SK-N-SH treated with all-trans-retinoic acid at 6 μM for 48 hours (cell line): ENCODE data around the gene TTC32.

Experiments
- ATAC-seq: fragments of 200-7000 bp; cut with Tn5 transposase; 3 replicates; pipeline ENCODE4 v1.9.1; 2020; ENCODE audit warnings: mild to moderate bottlenecking, moderate library complexity
- ARNTL ChIP-seq: fragments of 450-650 bp; formaldehyde crosslinking; IDR thresholded peaks from 2 replicates; pipeline ENCODE4 v1.5.0; 2020; ENCODE audit warnings: low read depth, mild to moderate bottlenecking, moderate library complexity, borderline replicate concordance
- BACH2 ChIP-seq: fragments of 250-450 bp; sonication (Bioruptor Pico); IDR thresholded peaks from 2 replicates; pipeline ENCODE4 v1.9.0; 2021; ENCODE audit warnings: mild to moderate bottlenecking, borderline replicate concordance
- CREB5 ChIP-seq: fragments of 250-450 bp; sonication (Bioruptor Pico); IDR thresholded peaks from 2 replicates; pipeline ENCODE4 v1.5.1; 2020; ENCODE audit warnings: low read depth, mild to moderate bottlenecking, moderate library complexity
- CSRNP3 ChIP-seq: fragments of 250-450 bp; sonication (Bioruptor Pico); IDR thresholded peaks from 2 replicates; pipeline ENCODE4 v1.5.1; 2021; ENCODE audit warnings: mild to moderate bottlenecking, moderate library complexity
- ESRRG ChIP-seq: fragments of 250-450 bp; sonication (Bioruptor Pico); IDR thresholded peaks from 2 replicates; pipeline ENCODE4 v1.6.1; 2021; ENCODE audit warnings: mild to moderate bottlenecking
- GLIS3 ChIP-seq: fragments of 250-450 bp; sonication (Bioruptor Pico); IDR thresholded peaks from 2 replicates; pipeline ENCODE4 v1.5.0; 2020; ENCODE audit warnings: mild to moderate bottlenecking, moderate library complexity
- OSR1 ChIP-seq: fragments of 250-450 bp; sonication (Bioruptor Pico); IDR thresholded peaks from 2 replicates; pipeline ENCODE4 v1.8.0; 2022; ENCODE audit warnings: moderate library complexity, mild to moderate bottlenecking, inconsistent platforms
- PATZ1 ChIP-seq: fragments of 250-450 bp; sonication (Bioruptor Pico); IDR thresholded peaks from 2 replicates; pipeline ENCODE4 v1.8.0; 2020; ENCODE audit warnings: mild to moderate bottlenecking, moderate library complexity, borderline replicate concordance
- RARB ChIP-seq: fragments of 250-450 bp; sonication (Bioruptor Pico); IDR thresholded peaks from 2 replicates; pipeline ENCODE4 v1.8.0; 2021; ENCODE audit warnings: mild to moderate bottlenecking, moderate library complexity
- SNAI2 ChIP-seq: fragments of 250-450 bp; sonication (Bioruptor Pico); IDR thresholded peaks from 2 replicates; pipeline ENCODE4 v1.5.0; 2020; ENCODE audit warnings: mild to moderate bottlenecking, moderate library complexity
- TCF4 ChIP-seq: fragments of 250-450 bp; sonication (Bioruptor Pico); IDR thresholded peaks from 2 replicates; pipeline ENCODE4 v1.8.0; 2021; ENCODE audit warnings: mild to moderate bottlenecking, moderate library complexity, borderline replicate concordance
- TOX ChIP-seq: fragments of 250-450 bp; sonication (Bioruptor Pico); IDR thresholded peaks from 2 replicates; pipeline ENCODE4 v1.8.0; 2021; ENCODE audit warnings: mild to moderate bottlenecking, moderate library complexity, borderline replicate concordance
- TSHZ2 ChIP-seq: fragments of 250-450 bp; sonication (Bioruptor Pico); IDR thresholded peaks from 2 replicates; pipeline ENCODE4 v1.5.0; 2020; ENCODE audit warnings: mild to moderate bottlenecking, moderate library complexity
- ZC3H10 ChIP-seq: fragments of 250-450 bp; sonication (Bioruptor Pico); IDR thresholded peaks from 2 replicates; pipeline ENCODE4 v1.5.1; 2021; ENCODE audit warnings: mild to moderate bottlenecking, moderate library complexity
- ZFP3 ChIP-seq: fragments of 250-450 bp; sonication (Bioruptor Pico); IDR thresholded peaks from 2 replicates; pipeline ENCODE4 v1.5.0; 2020; ENCODE audit warnings: mild to moderate bottlenecking, moderate library complexity
- ZFP30 ChIP-seq: fragments of 450-650 bp; formaldehyde crosslinking; IDR thresholded peaks from 2 replicates; pipeline ENCODE4 v1.5.0; 2022; ENCODE audit warnings: mild to moderate bottlenecking, moderate library complexity
- ZNF565 ChIP-seq: fragments of 450-650 bp; formaldehyde crosslinking; conservative IDR thresholded peaks from 2 replicates; pipeline ENCODE4 v1.5.0; 2020; ENCODE audit warnings: low read depth, mild to moderate bottlenecking, moderate library complexity
- ZNF8 ChIP-seq: fragments of 450-650 bp; formaldehyde crosslinking; IDR thresholded peaks from 2 replicates; pipeline ENCODE4 v1.5.0; 2020; ENCODE audit warnings: mild to moderate bottlenecking, moderate library complexity
- TF ChIP-seq, protein P1 (sequence below): fragments of 250-450 bp; sonication (Bioruptor Pico); IDR thresholded peaks from 2 replicates; pipeline ENCODE4 v1.8.0; 2021; ENCODE audit warnings: low read depth, mild to moderate bottlenecking, moderate library complexity, borderline replicate concordance

The TTC32 gene

GRCh38 chr2:19887510-19887909, 14.3 kb downstream of the TTC32 start:
- TF ChIP-seq PATZ1 (no peak), CREB5 (no peak)
- no peak for ATAC-seq

- no peak for ATAC-seq
- TF ChIP-seq ZFP30 (CRISPR knock-in tag) (no peak), TCF4 (no peak), SNAI2 (CRISPR knock-in tag) (no peak), TSHZ2 (no peak), ESRRG (no peak), ZFP3 (CRISPR knock-in tag) (no peak), GLIS3 (CRISPR knock-in tag) (no peak), ZNF565 (CRISPR knock-in tag) (no peak), CREB5 (no peak), TOX (no peak), ZC3H10 (CRISPR knock-in tag) (no peak), ARNTL (CRISPR knock-in tag) (no peak), ZNF8 (no peak), CSRNP3 (CRISPR knock-in tag) (no peak), BACH2 (CRISPR knock-in tag) (no peak), PATZ1 (no peak)
- TF ChIP-seq, protein P1, sequence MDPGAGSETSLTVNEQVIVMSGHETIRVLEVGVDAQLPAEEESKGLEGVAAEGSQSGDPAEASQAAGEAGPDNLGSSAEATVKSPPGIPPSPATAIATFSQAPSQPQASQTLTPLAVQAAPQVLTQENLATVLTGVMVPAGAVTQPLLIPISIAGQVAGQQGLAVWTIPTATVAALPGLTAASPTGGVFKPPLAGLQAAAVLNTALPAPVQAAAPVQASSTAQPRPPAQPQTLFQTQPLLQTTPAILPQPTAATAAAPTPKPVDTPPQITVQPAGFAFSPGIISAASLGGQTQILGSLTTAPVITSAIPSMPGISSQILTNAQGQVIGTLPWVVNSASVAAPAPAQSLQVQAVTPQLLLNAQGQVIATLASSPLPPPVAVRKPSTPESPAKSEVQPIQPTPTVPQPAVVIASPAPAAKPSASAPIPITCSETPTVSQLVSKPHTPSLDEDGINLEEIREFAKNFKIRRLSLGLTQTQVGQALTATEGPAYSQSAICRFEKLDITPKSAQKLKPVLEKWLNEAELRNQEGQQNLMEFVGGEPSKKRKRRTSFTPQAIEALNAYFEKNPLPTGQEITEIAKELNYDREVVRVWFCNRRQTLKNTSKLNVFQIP (CRISPR knock-in tag) = no peak
- TF ChIP-seq, all 23 proteins: peak for 0
Measured at GRCh38 chr2:19886261-19886660, 15.5 kb downstream of the TTC32 start.

GRCh38 chr2:19885791-19886190, 16.0 kb downstream of the TTC32 start:
- ATAC-seq = no peak
- TF ChIP-seq CREB5 (no peak), ZC3H10 (CRISPR knock-in tag) (no peak), GLIS3 (CRISPR knock-in tag) (no peak), RARB (no peak), ZNF8 (no peak), OSR1 (CRISPR knock-in tag) (no peak), ZFP3 (CRISPR knock-in tag) (no peak), CSRNP3 (CRISPR knock-in tag) (no peak)
